Measurements from ENCODE around the gene ASB2.

The ASB2 gene

GRCh38 chr14:93926245-93926872 lies 50.0 kb downstream of the ASB2 start:
- no peak for DNase-seq

GRCh38 chr14:93925374-93925895 lies 50.9 kb downstream of the ASB2 start:
- DNase-seq = no peak

DNA sequence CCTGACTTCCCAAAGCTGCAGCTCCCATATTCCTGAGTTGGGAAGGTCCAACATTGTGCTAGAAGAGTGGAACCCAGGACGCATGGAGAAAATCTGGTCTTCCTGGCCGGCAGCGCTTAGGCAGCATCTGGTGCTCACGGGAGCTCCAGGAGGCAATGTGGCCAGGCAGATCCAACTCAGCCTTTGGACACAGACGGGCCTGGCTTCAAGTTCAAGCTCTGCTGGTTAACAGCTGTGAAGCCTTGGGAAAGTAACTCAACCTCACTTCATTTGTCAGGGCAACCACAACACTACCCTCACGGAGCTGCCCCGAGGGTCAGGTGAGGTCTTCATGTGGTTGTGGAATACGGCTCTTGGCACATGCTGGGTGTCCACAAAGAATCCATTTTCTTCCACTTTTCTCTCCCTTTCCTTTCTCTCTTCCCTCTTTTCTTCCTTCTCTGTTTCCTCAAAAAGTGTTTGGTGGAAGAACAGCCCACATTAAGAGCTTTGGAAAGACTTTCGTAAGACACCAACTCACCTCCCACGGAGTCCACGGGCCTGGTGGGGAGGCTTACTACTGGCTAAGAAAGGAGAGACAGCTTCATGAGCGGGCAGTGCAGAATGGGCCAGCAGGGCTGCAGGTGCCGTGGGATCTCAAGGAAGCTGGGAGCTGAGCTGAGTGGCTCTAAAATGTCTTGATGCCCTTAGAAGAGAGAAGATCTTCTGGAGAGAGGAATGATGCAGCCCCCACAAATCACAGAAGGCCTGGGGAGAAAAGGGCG lies 51.6 kb downstream of the ASB2 start:
- no peak for DNase-seq

- no peak for DNase-seq
Observed at GRCh38 chr14:93923626-93924025, 52.7 kb downstream of the ASB2 start.

GRCh38 chr14:93921001-93921806 lies 55.2 kb downstream of the ASB2 start:
- no peak for DNase-seq

GRCh38 chr14:93917141-93917540 lies 59.2 kb downstream of the ASB2 start:
- no peak for DNase-seq

- DNase-seq = no peak
Observed at GRCh38 chr14:93916498-93916897, 59.9 kb downstream of the ASB2 start.

GRCh38 chr14:93915800-93916199 lies 60.6 kb downstream of the ASB2 start:
- DNase-seq = no peak

DNA sequence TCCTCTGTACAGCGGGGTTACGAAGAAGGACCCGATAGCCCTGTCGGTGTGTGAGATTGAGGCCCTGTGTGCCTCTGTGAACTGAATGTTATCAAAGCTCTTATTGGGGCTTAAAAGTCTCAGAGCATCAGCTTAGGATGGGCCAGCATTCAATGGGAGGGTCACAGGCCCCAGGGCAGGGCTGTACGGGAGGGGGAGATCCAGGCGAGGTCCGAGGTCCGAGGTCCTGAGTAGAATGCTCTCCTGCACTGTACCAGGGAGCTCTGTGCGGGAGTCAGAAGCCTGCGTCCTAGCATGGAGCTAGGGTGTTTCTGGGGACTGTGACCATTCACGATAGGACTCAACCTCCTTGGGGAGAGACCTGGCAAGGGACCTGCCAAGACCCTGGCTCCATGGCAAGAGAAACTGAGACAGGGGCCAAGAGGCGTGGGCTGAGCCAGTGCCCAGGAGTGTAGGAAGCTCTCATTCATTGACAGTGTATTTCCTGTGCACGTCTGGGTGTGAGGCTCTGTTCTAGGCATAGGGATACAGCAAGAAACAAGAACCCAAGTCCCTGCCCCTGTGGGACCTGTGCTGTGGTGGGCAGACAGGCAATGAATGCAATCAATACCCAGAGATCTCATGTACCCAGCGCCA lies 61.2 kb downstream of the ASB2 start:
- DNase-seq = no peak

DNA sequence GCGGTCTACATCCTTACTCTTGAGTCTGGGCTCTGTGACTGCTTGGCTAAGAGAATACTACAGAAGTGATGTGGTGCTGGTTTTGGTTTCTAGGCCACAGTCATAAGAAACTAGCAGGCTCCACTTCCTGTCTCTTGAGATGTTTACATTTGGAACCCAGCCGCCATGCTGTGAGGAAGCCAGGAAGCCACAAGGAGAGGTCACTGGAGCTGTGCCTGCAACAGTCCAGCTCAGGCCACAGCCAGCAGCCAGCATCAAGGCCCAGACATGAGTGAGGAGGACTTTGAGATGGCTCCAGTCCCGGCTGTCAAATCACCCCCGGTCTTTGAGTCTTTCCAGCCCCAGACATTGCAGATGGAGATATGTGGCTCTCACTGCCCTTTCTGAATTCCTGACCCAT lies 62.1 kb downstream of the ASB2 start:
- no peak for DNase-seq

DNA sequence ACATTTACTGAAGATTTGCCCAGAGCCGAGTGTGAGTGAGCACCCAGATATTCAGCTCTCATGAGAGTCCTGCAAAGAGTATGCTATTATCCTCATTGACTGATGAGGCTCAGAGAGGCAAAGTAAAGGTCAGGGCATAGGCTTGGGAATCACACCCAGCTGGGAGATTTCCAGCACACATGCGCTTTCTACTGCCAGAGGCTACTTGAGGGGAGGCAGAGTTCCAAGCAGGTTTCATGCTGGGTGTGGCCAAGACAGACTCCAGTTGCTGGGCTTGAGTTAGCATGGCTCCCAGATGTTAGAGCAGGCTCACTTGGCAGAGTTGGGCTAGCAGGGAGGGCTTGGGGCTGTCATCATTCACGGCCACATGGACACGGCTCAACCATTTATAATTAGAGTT lies 63.6 kb downstream of the ASB2 start:
- DNase-seq = no peak

DNA sequence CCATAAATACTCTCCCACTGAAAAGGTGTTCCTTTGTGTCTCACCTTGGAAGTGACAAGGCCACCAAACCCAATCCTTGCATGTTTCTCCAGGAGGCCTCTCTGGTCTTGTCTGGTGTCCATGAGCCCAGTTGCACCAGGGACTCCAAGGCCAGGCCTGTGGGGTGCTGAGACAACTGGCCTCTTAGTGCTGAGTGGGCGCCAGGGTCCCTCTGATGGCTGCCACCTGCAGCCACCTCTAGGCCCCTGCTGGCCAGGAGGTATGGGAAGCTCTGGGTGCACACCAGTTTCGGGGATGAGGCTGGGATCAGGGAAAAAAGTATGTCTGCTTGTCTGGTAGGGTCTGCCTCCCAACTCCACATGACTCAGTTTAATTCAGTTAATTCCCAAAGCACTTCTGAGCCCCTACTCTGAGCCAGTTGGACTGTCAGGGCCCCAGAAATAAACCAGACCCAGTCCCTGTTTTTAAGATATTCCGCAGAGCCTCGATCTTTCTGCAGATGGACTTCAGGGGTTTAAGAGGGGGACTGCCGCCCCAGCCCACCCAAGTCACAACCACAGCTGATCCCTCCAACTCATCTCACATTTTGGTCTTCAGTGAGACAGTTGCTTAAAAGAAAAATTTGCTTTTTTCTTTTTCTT lies 64.3 kb downstream of the ASB2 start:
- no peak for DNase-seq

- no peak for DNase-seq
Observed at GRCh38 chr14:93909429-93910128, 66.8 kb downstream of the ASB2 start.

GRCh38 chr14:93906341-93907329 lies 69.7 kb downstream of the ASB2 start:
- DNase-seq = no peak

GRCh38 chr14:93905623-93906022 lies 70.7 kb downstream of the ASB2 start:
- DNase-seq = no peak

DNA sequence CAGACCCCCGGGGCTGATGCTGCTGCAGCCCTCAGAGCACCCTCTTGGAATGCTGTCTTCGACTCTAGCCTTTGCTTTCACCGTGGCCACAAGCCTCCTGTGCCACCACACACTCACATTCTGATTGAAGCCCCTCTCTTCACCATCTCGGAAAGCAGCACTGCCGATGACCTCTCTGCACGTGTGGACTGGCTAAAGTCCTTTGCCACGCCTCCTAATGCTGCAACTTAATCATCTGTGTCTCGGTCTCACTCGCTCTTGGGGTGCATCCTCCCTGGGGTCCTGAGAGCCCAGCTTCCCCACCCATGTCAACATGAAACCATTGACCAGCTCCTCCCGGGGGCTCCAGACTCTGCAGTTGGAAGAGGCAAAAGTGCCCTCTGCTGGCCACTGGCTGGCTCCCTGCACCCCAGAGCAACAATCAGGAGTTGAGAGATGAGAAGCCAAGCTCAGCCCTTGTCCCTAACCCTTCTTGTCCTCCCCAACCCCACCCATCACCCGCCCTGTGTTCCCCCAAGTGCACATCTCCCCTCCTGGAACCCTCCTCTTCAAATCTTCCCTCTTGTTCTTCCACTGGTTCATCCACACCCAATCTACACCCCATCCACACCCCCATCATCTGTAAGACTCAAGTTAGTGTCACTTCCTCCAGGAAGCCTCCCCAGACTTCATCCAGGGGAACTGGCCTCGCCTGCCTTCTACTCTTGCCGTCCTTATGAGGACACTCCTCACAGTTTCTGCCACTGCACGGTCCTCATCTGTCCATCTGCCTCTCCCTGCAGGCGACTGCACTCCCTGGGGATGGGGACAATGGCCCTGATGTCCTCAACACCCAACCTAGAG lies 72.8 kb downstream of the ASB2 start:
- no peak for DNase-seq

GRCh38 chr14:93902619-93903307 lies 73.6 kb downstream of the ASB2 start:
- DNase-seq = no peak

- no peak for DNase-seq
Observed at GRCh38 chr14:93901813-93902212, 74.6 kb downstream of the ASB2 start.

GRCh38 chr14:93898731-93899130 lies 77.6 kb downstream of the ASB2 start:
- DNase-seq = no peak
